Fibroblast of peridontal ligament (primary cell): ENCODE measurements around the gene SRRM2.

Source experiments
- DNase-seq: peaks from one replicate; pipeline ENCODE4 v3.0.0-alpha.2; 2010; ENCODE audit errors: extremely low read depth

The SRRM2 gene

GRCh38 chr16:2752035-2752849 is at the start of gene SRRM2:
Gene SRRM2, plus strand, starts transcription at chr16:2752638. Its CDS starts 3,727 bp downstream, at chr16:2756365.
- DNase-seq, result peak; percentile 96

GRCh38 chr16:2702871-2703745 is 49.3 kb upstream of the SRRM2 start:
- no peak for DNase-seq

- no peak for DNase-seq
Observed at GRCh38 chr16:2704166-2704982, 48.1 kb upstream of the SRRM2 start.

- DNase-seq, result no peak
Observed at GRCh38 chr16:2704983-2705275, 47.5 kb upstream of the SRRM2 start.

GRCh38 chr16:2705351-2705750 is 47.1 kb upstream of the SRRM2 start:
- DNase-seq, result no peak

- no peak for DNase-seq
Observed at GRCh38 chr16:2706085-2706484, 46.4 kb upstream of the SRRM2 start.

- DNase-seq, result no peak
Observed at GRCh38 chr16:2706611-2707311, 45.7 kb upstream of the SRRM2 start.

- no peak for DNase-seq
Observed at GRCh38 chr16:2707368-2708289, 44.8 kb upstream of the SRRM2 start.

- no peak for DNase-seq
Observed at GRCh38 chr16:2708290-2708639, 44.2 kb upstream of the SRRM2 start.

- no peak for DNase-seq
Observed at GRCh38 chr16:2708955-2709587, 43.4 kb upstream of the SRRM2 start.

GRCh38 chr16:2709588-2709984 is 42.9 kb upstream of the SRRM2 start:
- DNase-seq, result no peak

- DNase-seq, result no peak
Observed at GRCh38 chr16:2710021-2710710, 42.3 kb upstream of the SRRM2 start.

- DNase-seq, result no peak
Observed at GRCh38 chr16:2710711-2711231, 41.7 kb upstream of the SRRM2 start.

- no peak for DNase-seq
Observed at GRCh38 chr16:2711370-2712062, 40.9 kb upstream of the SRRM2 start.

GRCh38 chr16:2712063-2712441 is 40.4 kb upstream of the SRRM2 start:
- DNase-seq, result no peak

GRCh38 chr16:2712546-2712945 is 39.9 kb upstream of the SRRM2 start:
- DNase-seq, result no peak

- DNase-seq, result no peak
Observed at GRCh38 chr16:2713523-2713922, 38.9 kb upstream of the SRRM2 start.

- no peak for DNase-seq
Observed at GRCh38 chr16:2713985-2714774, 38.3 kb upstream of the SRRM2 start.
